Neural progenitor cell (in vitro differentiated cells): Measurements from ENCODE around the gene MSGN1.

Source experiments
- CTCF ChIP-seq: fragments of 200-600 bp; sonication (generic); IDR thresholded peaks from 2 replicates; pipeline ENCODE4 v1.5.1; 2017; ENCODE audit warnings: antibody characterized with exemption, mild to moderate bottlenecking
- EZH2 ChIP-seq: fragments of 200-600 bp; sonication (generic); IDR thresholded peaks from 2 replicates; pipeline ENCODE4 v1.6.1; 2017; ENCODE audit warnings: antibody characterized with exemption, mild to moderate bottlenecking, moderate library complexity
- EZH2phosphoT487 ChIP-seq: fragments of 200-600 bp; sonication (generic); IDR thresholded peaks from 2 replicates; pipeline ENCODE4 v1.6.1; 2017; ENCODE audit warnings: antibody characterized with exemption

GRCh38 chr2:17853799-17854198 is 37.5 kb downstream of the MSGN1 start:
- no peak for TF ChIP-seq CTCF
- no peak for TF ChIP-seq EZH2
- no peak for TF ChIP-seq EZH2phosphoT487
